Gastroesophageal sphincter (tissue), 4 donors: ENCODE measurements around the gene KCNA2. TPM values are rescaled to one million over a fixed set of nuclear protein-coding genes. Genes with fewer than 3 reads are reported as not detected.

Experiments
- ATAC-seq: fragments of 150-250 bp; one replicate; pipeline ENCODE4 v1.9.1; 2016; ENCODE audit warnings: mild to moderate bottlenecking, moderate library complexity
- H3K27ac ChIP-seq, 4 donors: fragments of 200-600 bp; sonication (generic) in 3 of 4; 1 replicate in 3 of 4; 2 replicates in 1 of 4; pipeline ENCODE4 v1.5.1; 2016 to 2019
- H3K27me3 ChIP-seq: fragments of 200-600 bp; sonication (generic); one replicate; pipeline ENCODE4 v1.5.1; 2019
- H3K36me3 ChIP-seq, 2 donors: fragments of 200-600 bp; sonication (generic); one replicate each; pipeline ENCODE4 v1.5.1; 2019; ENCODE audit warnings: control low read depth in 1 of 2
- H3K4me1 ChIP-seq, 3 donors: fragments of 200-600 bp; sonication (generic); 1 replicate in 2 of 3; 2 replicates in 1 of 3; pipeline ENCODE4 v1.5.1; 2016 to 2019; ENCODE audit warnings: control low read depth in 2 of 3
- H3K4me3 ChIP-seq, 2 donors: fragments of 200-600 bp; sonication (generic); one replicate each; pipeline ENCODE4 v1.5.1; 2019; ENCODE audit warnings: mild to moderate bottlenecking in 1 of 2, moderate library complexity in 1 of 2
- H3K9me3 ChIP-seq, 3 donors: fragments of 200-600 bp; sonication (generic); one replicate each; pipeline ENCODE4 v1.5.1; 2017 to 2019; ENCODE audit warnings: control low read depth in 2 of 3
- CTCF ChIP-seq, 4 experiments: fragments of 200-600 bp in 2 of 4; fragments of 450-650 bp in 2 of 4; sonication (generic) in 1 of 4; IDR thresholded peaks; one replicate each; pipeline ENCODE4 v1.5.1; 2017 to 2019; ENCODE audit warnings: antibody characterized with exemption in 4 of 4, mild to moderate bottlenecking in 2 of 4, moderate library complexity in 2 of 4
- EP300 ChIP-seq: sonication (generic); formaldehyde crosslinking; IDR thresholded peaks from one replicate; pipeline ENCODE4 v1.6.1; 2017; ENCODE audit warnings: antibody characterized with exemption, mild to moderate bottlenecking
- POLR2A ChIP-seq, 2 donors: fragments of 450-650 bp; IDR thresholded peaks; one replicate each; pipeline ENCODE4 v1.6.1; 2017; ENCODE audit warnings: antibody characterized with exemption in 2 of 2, mild to moderate bottlenecking in 2 of 2, moderate library complexity in 1 of 2
- POLR2AphosphoS5 ChIP-seq: sonication (generic); formaldehyde crosslinking; IDR thresholded peaks from one replicate; pipeline ENCODE4 v1.6.1; 2017; ENCODE audit warnings: antibody characterized with exemption
- WGBS, 2 donors: methylation state at CpG; one replicate each; pipeline ENCODE4 v1.1.5; 2018; ENCODE audit warnings: low coverage in 1 of 2; 5-methylcytosine and 5-hydroxymethylcytosine counted together
- total RNA-seq, 4 donors: library from RNA; depleted of rRNA; stranded (reverse); fragments of >200 nt; gene quantifications; one replicate each; pipeline ENCODE4 v1.1.0, GENCODE V29; 2016

Gene KCNA2
- total RNA-seq, 4 donors from 2014 or later, result 2.8 to 16.8 (median 4.6) TPM

GRCh38 chr1:110620686-110621085 lies 14.5 kb upstream of the KCNA2 start:
- Histone ChIP-seq H3K4me1 (peaks cover 0 to 11% (median 5%) of the 10 kb centered on the region in 3 donors), H3K27me3 (peaks cover 48% of the 10 kb centered on the region), H3K27ac (no peak overlapping the region), H3K36me3 (no peaks in the 10 kb centered on the region), H3K9me3 (no peaks in the 10 kb centered on the region), H3K4me3 (no peak overlapping the region)
- TF ChIP-seq EP300 (no peak), CTCF (IDR thresholded peaks at IDR 0.05) (no peak), POLR2AphosphoS5 (no peak), POLR2A (IDR thresholded peaks at IDR 0.05) (no peak)
- no peak for ATAC-seq
- 74 to 75% methylated on average over 5 to 7 of the region's 7 CpGs for WGBS, 2 donors

GRCh38 chr1:110620250-110620615 lies 14.1 kb upstream of the KCNA2 start:
- no peak overlapping the region for H3K27ac ChIP-seq
- H3K36me3 ChIP-seq, result no peaks in the 10 kb centered on the region
- H3K4me3 ChIP-seq, result no peak overlapping the region
- 45% methylated on average over 4 of the region's 8 CpGs; no CpG with 5 or more reads in 1 of the 2 donors for WGBS, 2 donors
- peaks cover 52% of the 10 kb centered on the region for H3K27me3 ChIP-seq
- ATAC-seq, result no peak
- H3K9me3 ChIP-seq, result no peaks in the 10 kb centered on the region
- TF ChIP-seq EP300 (no peak), POLR2AphosphoS5 (no peak), CTCF (IDR thresholded peaks at IDR 0.05) (no peak), POLR2A (IDR thresholded peaks at IDR 0.05) (no peak)
- H3K4me1 ChIP-seq, result peaks cover 0 to 11% (median 5%) of the 10 kb centered on the region in 3 donors

GRCh38 chr1:110619412-110620249 lies 13.5 kb upstream of the KCNA2 start:
- peak overlapping the region in 1 of 2 donors; percentile 26 for H3K4me3 ChIP-seq
- WGBS, 2 donors, result 10 to 14% methylated on average over 7 to 15 of the region's 27 CpGs

GRCh38 chr1:110618668-110619067 lies 12.5 kb upstream of the KCNA2 start:
- Histone ChIP-seq H3K4me3 (no peak overlapping the region), H3K27me3 (peaks cover 59% of the 10 kb centered on the region), H3K27ac (no peak overlapping the region), H3K9me3 (no peaks in the 10 kb centered on the region), H3K36me3 (no peaks in the 10 kb centered on the region), H3K4me1 (peaks cover 0 to 11% (median 5%) of the 10 kb centered on the region in 3 donors)
- ATAC-seq, result no peak
- 62% methylated on average over 5 of the region's 5 CpGs; no CpG with 5 or more reads in 1 of the 2 donors for WGBS, 2 donors
- no peak for TF ChIP-seq POLR2AphosphoS5
- TF ChIP-seq EP300, result no peak
- TF ChIP-seq POLR2A (IDR thresholded peaks at IDR 0.05), result no peak
- TF ChIP-seq CTCF (IDR thresholded peaks at IDR 0.05), result no peak

More at GRCh38 chr1:110619412-110620249, 13.5 kb upstream of the KCNA2 start:
- H3K27me3 ChIP-seq, result peaks cover 55% of the 10 kb centered on the region
- H3K27ac ChIP-seq, result no peak overlapping the region
- peak; percentile 83 for ATAC-seq
- no peak for TF ChIP-seq POLR2AphosphoS5
- TF ChIP-seq CTCF (IDR thresholded peaks at IDR 0.05), result peak; percentile 76 to 90 (median 84)
- no peaks in the 10 kb centered on the region for H3K36me3 ChIP-seq
- H3K9me3 ChIP-seq, result no peaks in the 10 kb centered on the region
- H3K4me1 ChIP-seq, result peaks cover 0 to 11% (median 5%) of the 10 kb centered on the region in 3 donors

GRCh38 chr1:110617589-110617988 lies 11.4 kb upstream of the KCNA2 start:
- Histone ChIP-seq H3K27me3 (peaks cover 70% of the 10 kb centered on the region), H3K27ac (no peak overlapping the region), H3K36me3 (no peaks in the 10 kb centered on the region), H3K9me3 (no peaks in the 10 kb centered on the region), H3K4me1 (peaks cover 0 to 11% (median 5%) of the 10 kb centered on the region in 3 donors), H3K4me3 (no peak overlapping the region)
- 81 to 86% methylated on average over 5 of the region's 5 CpGs for WGBS, 2 donors
- no peak for ATAC-seq
- TF ChIP-seq POLR2AphosphoS5, result no peak
- no peak for TF ChIP-seq EP300
- TF ChIP-seq POLR2A (IDR thresholded peaks at IDR 0.05), result no peak
- TF ChIP-seq CTCF (IDR thresholded peaks at IDR 0.05), result no peak
